HEK293T (cell line): ENCODE results near the gene FMNL1.

Experiments used
- ARNT ChIP-seq: fragments of 450-650 bp; IDR thresholded peaks from 2 replicates; pipeline ENCODE4 v1.6.1; 2017; ENCODE audit warnings: mild to moderate bottlenecking
- BHLHE40 ChIP-seq: fragments of 450-650 bp; IDR thresholded peaks from 2 replicates; pipeline ENCODE4 v1.6.1; 2016; ENCODE audit warnings: mild to moderate bottlenecking, moderate library complexity, borderline replicate concordance
- CTBP1 ChIP-seq: fragments of 450-650 bp; IDR thresholded peaks from 2 replicates; pipeline ENCODE4 v1.6.1; 2016; ENCODE audit warnings: borderline replicate concordance
- ELF4 ChIP-seq: fragments of 450-650 bp; IDR thresholded peaks from 2 replicates; pipeline ENCODE4 v1.6.1; 2017; ENCODE audit warnings: antibody characterized with exemption
- FOXK2 ChIP-seq: fragments of 450-650 bp; IDR thresholded peaks from 2 replicates; pipeline ENCODE4 v1.6.1; 2016; ENCODE audit warnings: mild to moderate bottlenecking
- FOXM1 ChIP-seq: fragments of 450-650 bp; IDR thresholded peaks from 2 replicates; pipeline ENCODE4 v1.6.1; 2017; ENCODE audit warnings: mild to moderate bottlenecking, borderline replicate concordance
- HDGF ChIP-seq: fragments of 450-650 bp; IDR thresholded peaks from 2 replicates; pipeline ENCODE4 v1.6.1; 2017; ENCODE audit warnings: antibody characterized with exemption, borderline replicate concordance
- L3MBTL2 ChIP-seq: fragments of 450-650 bp; conservative IDR thresholded peaks from 2 replicates; pipeline ENCODE4 v1.6.1; 2016; ENCODE audit warnings: mild to moderate bottlenecking
- LEF1 ChIP-seq: fragments of 450-650 bp; IDR thresholded peaks from 2 replicates; pipeline ENCODE4 v1.6.1; 2017; ENCODE audit warnings: mild to moderate bottlenecking, borderline replicate concordance
- NFRKB ChIP-seq: fragments of 450-650 bp; IDR thresholded peaks from 2 replicates; pipeline ENCODE4 v1.6.1; 2016; ENCODE audit warnings: mild to moderate bottlenecking, moderate library complexity
- PKNOX1 ChIP-seq: fragments of 450-650 bp; IDR thresholded peaks from 2 replicates; pipeline ENCODE4 v1.6.1; 2016
- SP1 ChIP-seq: fragments of 450-650 bp; IDR thresholded peaks from 2 replicates; pipeline ENCODE4 v1.6.1; 2017
- SUZ12 ChIP-seq: fragments of 450-650 bp; IDR thresholded peaks from 2 replicates; pipeline ENCODE4 v1.6.1; 2016; ENCODE audit warnings: mild to moderate bottlenecking
- TARDBP ChIP-seq: fragments of 450-650 bp; IDR thresholded peaks from 2 replicates; pipeline ENCODE4 v1.6.1; 2016

- TF ChIP-seq NFRKB, result no peak
- no peak for TF ChIP-seq LEF1
- TF ChIP-seq SUZ12, result no peak
- TF ChIP-seq SP1, result no peak
- no peak for TF ChIP-seq FOXM1
- no peak for TF ChIP-seq CTBP1
- no peak for TF ChIP-seq FOXK2
- no peak for TF ChIP-seq TARDBP
- no peak for TF ChIP-seq ELF4
- no peak for TF ChIP-seq BHLHE40
- no peak for TF ChIP-seq L3MBTL2
- no peak for TF ChIP-seq HDGF
- TF ChIP-seq ARNT, result no peak
- TF ChIP-seq PKNOX1, result no peak
Observed at GRCh38 chr17:45225051-45225700, 3.5 kb downstream of the FMNL1 start.
